LNCaP clone FGC (cell line): ENCODE data around the gene LRRC49.

Experiments used
- DNase-seq: peaks from one replicate; pipeline ENCODE4 v3.0.0-alpha.2; 2011; ENCODE audit warnings: low read depth
- H3K4me3 ChIP-seq: 2 replicates; pipeline ENCODE4 v1.5.1; 2011; ENCODE audit warnings: mild to moderate bottlenecking, low read depth, low read length, control low read depth
- TF ChIP-seq, protein P1 (sequence below): IDR thresholded peaks from 2 replicates; pipeline ENCODE4 v1.5.1; 2012; ENCODE audit warnings: mild to moderate bottlenecking; ENCODE audit not compliant: control insufficient read depth, insufficient read depth; ENCODE audit errors: extremely low read depth

The LRRC49 gene

DNA sequence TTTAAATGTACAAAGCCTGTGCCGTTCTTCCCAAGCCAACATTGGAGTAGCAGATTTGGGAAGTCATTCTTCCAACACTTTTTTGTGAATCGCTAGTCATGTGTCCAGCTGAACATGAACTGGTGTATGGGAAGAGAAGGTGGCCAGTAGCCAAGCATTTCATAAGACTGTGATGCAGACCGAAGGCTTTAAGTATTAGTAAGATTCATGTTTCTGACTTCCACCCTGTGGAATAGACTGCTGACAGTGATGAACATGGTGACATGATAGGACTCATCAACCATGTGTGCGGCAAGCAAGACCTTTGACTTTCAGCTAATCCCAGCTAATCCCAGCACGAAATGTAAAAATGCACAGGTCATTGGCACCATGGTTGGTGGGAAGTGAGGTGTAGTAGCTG lies 174.4 kb downstream of the LRRC49 start:
- no peak overlapping the region for H3K4me3 ChIP-seq
- no peak for DNase-seq
- TF ChIP-seq, protein P1, sequence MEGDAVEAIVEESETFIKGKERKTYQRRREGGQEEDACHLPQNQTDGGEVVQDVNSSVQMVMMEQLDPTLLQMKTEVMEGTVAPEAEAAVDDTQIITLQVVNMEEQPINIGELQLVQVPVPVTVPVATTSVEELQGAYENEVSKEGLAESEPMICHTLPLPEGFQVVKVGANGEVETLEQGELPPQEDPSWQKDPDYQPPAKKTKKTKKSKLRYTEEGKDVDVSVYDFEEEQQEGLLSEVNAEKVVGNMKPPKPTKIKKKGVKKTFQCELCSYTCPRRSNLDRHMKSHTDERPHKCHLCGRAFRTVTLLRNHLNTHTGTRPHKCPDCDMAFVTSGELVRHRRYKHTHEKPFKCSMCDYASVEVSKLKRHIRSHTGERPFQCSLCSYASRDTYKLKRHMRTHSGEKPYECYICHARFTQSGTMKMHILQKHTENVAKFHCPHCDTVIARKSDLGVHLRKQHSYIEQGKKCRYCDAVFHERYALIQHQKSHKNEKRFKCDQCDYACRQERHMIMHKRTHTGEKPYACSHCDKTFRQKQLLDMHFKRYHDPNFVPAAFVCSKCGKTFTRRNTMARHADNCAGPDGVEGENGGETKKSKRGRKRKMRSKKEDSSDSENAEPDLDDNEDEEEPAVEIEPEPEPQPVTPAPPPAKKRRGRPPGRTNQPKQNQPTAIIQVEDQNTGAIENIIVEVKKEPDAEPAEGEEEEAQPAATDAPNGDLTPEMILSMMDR = no peak

DNA sequence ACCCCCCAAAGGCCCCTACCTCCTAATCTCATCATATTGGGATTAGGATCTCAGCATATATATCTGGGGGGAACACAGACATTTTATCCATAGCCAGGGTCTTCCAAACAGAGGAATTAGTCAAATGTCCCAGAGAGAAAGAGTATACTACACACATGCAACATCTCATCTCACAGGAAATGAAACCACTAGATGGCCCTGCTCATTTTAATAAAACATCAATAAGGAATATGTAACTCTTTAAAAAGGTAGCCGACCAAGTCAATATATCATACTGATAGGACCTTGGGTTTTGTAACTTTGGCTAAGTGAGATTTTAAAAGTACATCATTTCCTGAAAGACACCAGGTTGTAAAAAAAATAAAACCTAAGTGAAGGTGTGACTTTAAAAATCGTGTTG lies 177.1 kb downstream of the LRRC49 start:
- no peak overlapping the region for H3K4me3 ChIP-seq
- TF ChIP-seq, protein P1 = no peak; the same call in 1 of the 2 replicates
- no peak for DNase-seq

DNA sequence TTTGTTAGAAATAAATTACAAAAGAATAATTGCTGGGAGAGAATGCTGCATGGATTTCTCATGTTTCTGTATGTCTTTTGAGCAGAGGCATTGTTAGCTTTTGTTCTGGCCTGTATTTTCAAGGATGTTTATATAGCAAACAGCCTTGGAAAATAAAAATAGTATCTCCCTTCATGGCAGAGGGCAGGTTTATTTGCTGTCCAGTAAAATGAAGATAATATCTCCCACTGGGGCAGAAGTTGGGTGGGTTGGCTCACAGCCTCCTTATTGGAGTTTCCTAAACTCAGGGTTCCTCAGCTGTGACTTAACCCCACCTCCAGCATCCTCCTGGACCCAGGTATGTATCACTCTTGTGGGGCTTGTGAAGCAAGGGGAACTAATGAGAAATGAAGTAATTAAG lies 178.9 kb downstream of the LRRC49 start:
- peak; percentile 79 for DNase-seq
- no peak overlapping the region for H3K4me3 ChIP-seq
- TF ChIP-seq, protein P1 = no peak

- no peak for DNase-seq
- no peak overlapping the region for H3K4me3 ChIP-seq
- TF ChIP-seq, protein P1 = no peak
Observed at GRCh38 chr15:71072423-71072822, 179.8 kb downstream of the LRRC49 start.

GRCh38 chr15:71078506-71079207 lies 186.0 kb downstream of the LRRC49 start:
- DNase-seq = no peak
- TF ChIP-seq, protein P1 = no peak
- no peak overlapping the region for H3K4me3 ChIP-seq

GRCh38 chr15:71079208-71080044 lies 186.8 kb downstream of the LRRC49 start:
- peak overlapping the region; percentile 20 for H3K4me3 ChIP-seq
- peak; percentile 87 for DNase-seq
- TF ChIP-seq, protein P1 = no peak
